ENCODE data around the gene SNAI3.

SNAI3 gene

DNA sequence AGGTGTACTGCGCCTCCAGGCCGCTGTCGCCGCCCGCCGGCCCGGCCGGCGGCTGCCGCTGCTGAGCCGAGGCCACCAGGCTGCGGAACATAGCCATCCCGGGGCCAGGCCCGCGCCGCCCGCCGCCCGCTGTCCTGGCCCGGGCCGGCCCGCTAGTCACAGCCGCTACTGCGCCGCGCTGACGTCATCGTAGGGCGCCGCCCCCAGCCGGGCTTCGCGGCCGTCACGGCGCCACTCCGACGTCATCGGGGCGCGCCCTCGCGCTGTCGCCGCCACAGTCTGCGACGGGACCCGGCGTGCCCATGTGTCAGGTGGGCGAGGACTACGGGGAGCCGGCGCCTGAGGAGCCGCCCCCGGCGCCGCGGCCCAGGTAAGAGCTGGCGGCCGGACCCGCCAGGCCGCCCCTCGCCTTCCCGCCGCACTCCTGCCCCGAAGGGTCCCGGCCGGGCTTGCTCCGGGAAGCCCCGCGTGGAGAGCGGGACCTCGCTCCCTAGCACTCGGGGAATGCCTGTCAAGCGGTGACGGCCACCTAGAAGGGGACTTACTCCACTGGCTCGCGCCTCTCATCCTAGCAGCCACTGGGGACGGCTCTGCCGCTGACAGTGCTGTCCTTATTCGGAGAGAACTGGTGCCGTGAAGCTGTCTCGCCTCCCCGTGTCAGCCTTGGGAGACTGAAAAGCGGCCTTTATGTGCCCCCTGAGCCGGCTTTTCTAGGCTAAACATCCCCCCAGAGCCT is 20.1 kb upstream of the SNAI3 start, which contains the start of the genes CTU2 and RNF166 (continued):
- TF ChIP-seq ZFP69B (tag by site-specific recombination; IDR thresholded peaks at IDR 0.05) = 0 out of 2 replicates have a peak, but pooled peaks have one; percentile 18
- no peak for TF ChIP-seq ZNF792 (tag by site-specific recombination; IDR thresholded peaks at IDR 0.05)
- 0 out of 2 replicates have a peak, but pooled peaks have one; percentile 25 for TF ChIP-seq GLIS1 (tag by site-specific recombination; IDR thresholded peaks at IDR 0.05)
- TF ChIP-seq ZNF174 (tag by site-specific recombination; IDR thresholded peaks at IDR 0.05) = 0 out of 2 replicates have a peak, but pooled peaks have one; percentile 48
- peak; percentile 65; the same call in 1 of the 2 replicates for TF ChIP-seq KLF10 (tag by site-specific recombination; IDR thresholded peaks at IDR 0.05)
- 0 out of 2 replicates have a peak, but pooled peaks have one; percentile 14 for TF ChIP-seq ZNF596 (tag by site-specific recombination; IDR thresholded peaks at IDR 0.05)
- TF ChIP-seq KLF8 (tag by site-specific recombination; IDR thresholded peaks at IDR 0.05) = peak; percentile 38; the same call in 1 of the 2 replicates
- TF ChIP-seq, protein P1, sequence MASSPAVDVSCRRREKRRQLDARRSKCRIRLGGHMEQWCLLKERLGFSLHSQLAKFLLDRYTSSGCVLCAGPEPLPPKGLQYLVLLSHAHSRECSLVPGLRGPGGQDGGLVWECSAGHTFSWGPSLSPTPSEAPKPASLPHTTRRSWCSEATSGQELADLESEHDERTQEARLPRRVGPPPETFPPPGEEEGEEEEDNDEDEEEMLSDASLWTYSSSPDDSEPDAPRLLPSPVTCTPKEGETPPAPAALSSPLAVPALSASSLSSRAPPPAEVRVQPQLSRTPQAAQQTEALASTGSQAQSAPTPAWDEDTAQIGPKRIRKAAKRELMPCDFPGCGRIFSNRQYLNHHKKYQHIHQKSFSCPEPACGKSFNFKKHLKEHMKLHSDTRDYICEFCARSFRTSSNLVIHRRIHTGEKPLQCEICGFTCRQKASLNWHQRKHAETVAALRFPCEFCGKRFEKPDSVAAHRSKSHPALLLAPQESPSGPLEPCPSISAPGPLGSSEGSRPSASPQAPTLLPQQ (tag by site-specific recombination; IDR thresholded peaks at IDR 0.05) = peak; percentile 67
- TF ChIP-seq, protein P2, sequence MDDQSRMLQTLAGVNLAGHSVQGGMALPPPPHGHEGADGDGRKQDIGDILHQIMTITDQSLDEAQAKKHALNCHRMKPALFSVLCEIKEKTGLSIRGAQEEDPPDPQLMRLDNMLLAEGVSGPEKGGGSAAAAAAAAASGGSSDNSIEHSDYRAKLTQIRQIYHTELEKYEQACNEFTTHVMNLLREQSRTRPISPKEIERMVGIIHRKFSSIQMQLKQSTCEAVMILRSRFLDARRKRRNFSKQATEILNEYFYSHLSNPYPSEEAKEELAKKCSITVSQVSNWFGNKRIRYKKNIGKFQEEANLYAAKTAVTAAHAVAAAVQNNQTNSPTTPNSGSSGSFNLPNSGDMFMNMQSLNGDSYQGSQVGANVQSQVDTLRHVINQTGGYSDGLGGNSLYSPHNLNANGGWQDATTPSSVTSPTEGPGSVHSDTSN (CRISPR knock-in tag; IDR thresholded peaks at IDR 0.05) = 0 out of 2 replicates have a peak, but pooled peaks have one; percentile 40
- TF ChIP-seq YY2 (tag by site-specific recombination; IDR thresholded peaks at IDR 0.05) = no peak
- TF ChIP-seq ZFP41 (tag by site-specific recombination; IDR thresholded peaks at IDR 0.05; ENCODE audit: borderline replicate concordance) = no peak
- peak; percentile 74 for TF ChIP-seq ZFHX2 (tag by site-specific recombination; conservative IDR thresholded peaks at IDR 0.05)
- TF ChIP-seq GLI2 (tag by site-specific recombination; IDR thresholded peaks at IDR 0.05; ENCODE audit: borderline replicate concordance, low read depth) = no peak
- no peak for TF ChIP-seq ZNF221 (tag by site-specific recombination; IDR thresholded peaks at IDR 0.05; ENCODE audit: borderline replicate concordance)
- TF ChIP-seq ZNF701 (tag by site-specific recombination; IDR thresholded peaks at IDR 0.05) = no peak
- no peak for TF ChIP-seq ZNF837 (tag by site-specific recombination; IDR thresholded peaks at IDR 0.05)
- TF ChIP-seq ZNF211 (tag by site-specific recombination; IDR thresholded peaks at IDR 0.05; ENCODE audit: low read depth) = no peak
- TF ChIP-seq ZBTB20 (tag by site-specific recombination; IDR thresholded peaks at IDR 0.05) = peak; percentile 35
- TF ChIP-seq ZNF629 (tag by site-specific recombination; IDR thresholded peaks at IDR 0.05) = peak; percentile 87
- TF ChIP-seq KLF9 (tag by site-specific recombination; IDR thresholded peaks at IDR 0.05; ENCODE audit: low read depth) = peak; percentile 59; the same call in 1 of the 2 replicates
- no peak for TF ChIP-seq ZNF19 (tag by site-specific recombination; IDR thresholded peaks at IDR 0.05; ENCODE audit: low read depth)
- no peak for TF ChIP-seq ZNF624 (tag by site-specific recombination; IDR thresholded peaks at IDR 0.05)

DNA sequence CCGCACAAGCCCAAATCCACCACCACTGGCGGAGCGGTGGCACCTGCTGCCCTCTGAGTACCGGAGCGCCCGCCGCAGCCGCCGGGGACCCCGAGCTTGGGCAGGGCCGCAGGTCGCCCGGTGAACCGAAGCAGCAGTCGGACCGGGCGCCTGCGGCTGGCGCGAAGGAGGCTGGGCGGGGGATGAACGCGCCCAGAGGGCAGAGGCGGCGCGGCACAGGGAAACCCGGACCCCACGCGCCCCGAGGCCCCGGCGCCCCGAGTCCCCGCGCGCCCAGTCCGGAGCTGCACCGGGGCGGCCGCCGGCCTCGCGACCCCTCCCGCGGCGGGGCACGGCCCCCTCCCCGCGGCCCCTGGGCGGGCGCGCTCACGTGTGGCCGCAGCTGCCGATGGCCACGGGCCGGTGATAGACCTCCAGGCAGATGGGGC is 19.5 kb upstream of the SNAI3 start:
- Histone ChIP-seq H3K36me3 (ENCODE audit: control insufficient read depth in 2 of 2, insufficient read depth in 1 of 2, low read length in 2 of 2) (peaks cover 0 to 23% of the 10 kb centered on the region in 2 experiments; a peak in 1 of 3 replicates), H3K27ac (ENCODE audit: extremely low read depth, low read depth, low read length) (peak overlapping the region; percentile 70; the same call in 1 of the 2 replicates), H3K9me3 (ENCODE audit: control insufficient read depth, insufficient read depth, low read depth, low read length) (no peaks in the 10 kb centered on the region), H3K4me3 (ENCODE audit: low read depth, low read length) (peak overlapping the region; percentile 75), H3K4me1 (ENCODE audit: control insufficient read depth, insufficient read depth, low read length) (no peaks in the 10 kb centered on the region)
- CTCF ChIA-PET = interaction anchor here (1.6 kb wide), 1 partner anchor 31 kb away, joined by 6 read pairs; no protein-coding TSS in a partner anchor
- POLR2A ChIA-PET = interaction anchor here (0.8 to 1.5 kb wide), 3 partner anchors 9 to 43 kb away, joined by 3 read pairs; partner anchors contain the start of gene MVD
- TF ChIP-seq, protein P1 (tag by site-specific recombination; IDR thresholded peaks at IDR 0.05) = no peak
- TF ChIP-seq ZNF138 (tag by site-specific recombination; IDR thresholded peaks at IDR 0.05; ENCODE audit: borderline replicate concordance) (no peak), ZNF174 (tag by site-specific recombination; IDR thresholded peaks at IDR 0.05) (no peak), OVOL3 (tag by site-specific recombination; IDR thresholded peaks at IDR 0.05) (no peak), ZNF629 (tag by site-specific recombination; IDR thresholded peaks at IDR 0.05) (no peak), ZNF558 (tag by site-specific recombination; IDR thresholded peaks at IDR 0.05) (no peak), ZNF626 (tag by site-specific recombination; IDR thresholded peaks at IDR 0.05) (no peak)
